Lung (tissue), 12 donors: ENCODE measurements around the gene IL17B. TPM values are rescaled to one million over a fixed set of nuclear protein-coding genes. Genes with fewer than 3 reads are reported as not detected.

Source experiments
- ATAC-seq: fragments of 200-7000 bp; cut with Tn5 transposase; one replicate; pipeline ENCODE4 v1.9.1; 2020; ENCODE audit warnings: moderate number of reproducible peaks; ENCODE audit not compliant: insufficient read depth, low FRiP score
- DNase-seq, 3 donors: peaks; one replicate each; pipeline ENCODE4 v3.0.0-alpha.2; 2013 to 2017
- H3K27ac ChIP-seq, 2 donors: one replicate each; pipeline ENCODE4 v1.5.1; 2013; ENCODE audit warnings: mild to moderate bottlenecking in 2 of 2, moderate library complexity in 2 of 2, control low read depth in 1 of 2, inconsistent platforms in 1 of 2, low read depth in 1 of 2, low read length in 1 of 2
- H3K27me3 ChIP-seq, 3 donors: one replicate each; pipeline ENCODE4 v1.5.1; 2013; ENCODE audit warnings: low read length in 2 of 3; ENCODE audit not compliant: control insufficient read depth in 3 of 3, insufficient read depth in 3 of 3
- H3K36me3 ChIP-seq, 4 donors: one replicate each; pipeline ENCODE4 v1.5.1; 2013; ENCODE audit warnings: low read length in 4 of 4, mild to moderate bottlenecking in 1 of 4, moderate library complexity in 1 of 4; ENCODE audit not compliant: control insufficient read depth in 4 of 4, insufficient read depth in 4 of 4
- H3K4me1 ChIP-seq, 5 donors: one replicate each; pipeline ENCODE4 v1.5.1; 2013; ENCODE audit warnings: low read length in 5 of 5, mild to moderate bottlenecking in 2 of 5, moderate library complexity in 1 of 5; ENCODE audit not compliant: control insufficient read depth in 5 of 5, insufficient read depth in 5 of 5
- H3K4me3 ChIP-seq: one replicate; pipeline ENCODE4 v1.5.1; 2013; ENCODE audit warnings: mild to moderate bottlenecking, control low read depth, moderate library complexity
- H3K9ac ChIP-seq, 2 donors: one replicate each; pipeline ENCODE4 v1.5.1; 2013; ENCODE audit warnings: low read length in 2 of 2, control low read depth in 1 of 2; ENCODE audit not compliant: insufficient read depth in 1 of 2
- H3K9me3 ChIP-seq, 4 donors: one replicate each; pipeline ENCODE4 v1.5.1; 2013; ENCODE audit warnings: low read length in 3 of 4, mild to moderate bottlenecking in 1 of 4, moderate library complexity in 1 of 4; ENCODE audit not compliant: control insufficient read depth in 4 of 4, insufficient read depth in 3 of 4
- WGBS, 2 donors: extraction: QIAGEN DNeasy Blood & Tissue Kit; methylation state at CpG; one replicate each; pipeline ENCODE4 v1.1.7; 2013; 5-methylcytosine and 5-hydroxymethylcytosine counted together
- polyA plus RNA-seq, 2 donors: library from polyadenylated mRNA; stranded (reverse); fragments of 200-250 nt; gene quantifications; one replicate each; pipeline ENCODE4 v1.2.1, GENCODE V29; 2013
- total RNA-seq, 2 donors: library from RNA; depleted of rRNA in 1 of 2; stranded (reverse); fragments of >200 nt in 1 of 2; gene quantifications; one replicate each; pipeline ENCODE4 v1.2.1, GENCODE V29; 2014 to 2021
- TF ChIP-seq, protein P1 (sequence below): IDR thresholded peaks from 2 replicates; pipeline ENCODE4 v1.5.1; 2012; ENCODE audit warnings: mild to moderate bottlenecking; ENCODE audit errors: control extremely low read depth, extremely low read depth
- donor health status: control.
- donor health status: control.
- donor health status: Bipolar disorder and iron deficiency.
- donor health status: healthy.
- donor health status: DM: yes; HTN: yes; CAD: no.

The IL17B gene
- total and polyA plus RNA-seq, 4 donors = 0.26 to 1.3 (median 0.39) TPM

- Histone ChIP-seq H3K9me3 (no peaks in the 10 kb centered on the region), H3K27ac (peak overlapping the region; percentile 86 to 92), H3K36me3 (peaks cover 16 to 31% (median 27%) of the 10 kb centered on the region in 4 donors), H3K4me1 (peaks cover 0 to 18% (median 3%) of the 10 kb centered on the region in 5 donors), H3K27me3 (no peaks in the 10 kb centered on the region), H3K9ac (peak overlapping the region; percentile 50 to 90), H3K4me3 (peak overlapping the region; percentile 93)
- peak; percentile 1 for ATAC-seq
- 0 to 2% methylated on average over 11 of the region's 11 CpGs for whole genome bisulfite sequencing, 2 donors
- DNase-seq = peak in 1 of 3 donors; percentile 34
- TF ChIP-seq, protein P1, sequence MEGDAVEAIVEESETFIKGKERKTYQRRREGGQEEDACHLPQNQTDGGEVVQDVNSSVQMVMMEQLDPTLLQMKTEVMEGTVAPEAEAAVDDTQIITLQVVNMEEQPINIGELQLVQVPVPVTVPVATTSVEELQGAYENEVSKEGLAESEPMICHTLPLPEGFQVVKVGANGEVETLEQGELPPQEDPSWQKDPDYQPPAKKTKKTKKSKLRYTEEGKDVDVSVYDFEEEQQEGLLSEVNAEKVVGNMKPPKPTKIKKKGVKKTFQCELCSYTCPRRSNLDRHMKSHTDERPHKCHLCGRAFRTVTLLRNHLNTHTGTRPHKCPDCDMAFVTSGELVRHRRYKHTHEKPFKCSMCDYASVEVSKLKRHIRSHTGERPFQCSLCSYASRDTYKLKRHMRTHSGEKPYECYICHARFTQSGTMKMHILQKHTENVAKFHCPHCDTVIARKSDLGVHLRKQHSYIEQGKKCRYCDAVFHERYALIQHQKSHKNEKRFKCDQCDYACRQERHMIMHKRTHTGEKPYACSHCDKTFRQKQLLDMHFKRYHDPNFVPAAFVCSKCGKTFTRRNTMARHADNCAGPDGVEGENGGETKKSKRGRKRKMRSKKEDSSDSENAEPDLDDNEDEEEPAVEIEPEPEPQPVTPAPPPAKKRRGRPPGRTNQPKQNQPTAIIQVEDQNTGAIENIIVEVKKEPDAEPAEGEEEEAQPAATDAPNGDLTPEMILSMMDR = no peak
Observed at GRCh38 chr5:149345892-149346222, 33.2 kb downstream of the IL17B start.

- peak within 1 kb of the TSS; percentile 89 to 92 for H3K27ac ChIP-seq
- H3K4me1 ChIP-seq = peaks cover 0 to 18% (median 3%) of the 10 kb centered on the region in 5 donors
- H3K27me3 ChIP-seq = no peaks in the 10 kb centered on the region
- H3K36me3 ChIP-seq = peaks cover 13 to 28% (median 27%) of the 10 kb centered on the region in 4 donors
- peak; percentile 97 for ATAC-seq
- H3K9me3 ChIP-seq = no peaks in the 10 kb centered on the region
- peak within 1 kb of the TSS; percentile 50 to 90 for H3K9ac ChIP-seq
- TF ChIP-seq, protein P1 = no peak
- peak; percentile 97 to 99 (median 98) for DNase-seq
- H3K4me3 ChIP-seq = peak within 1 kb of the TSS; percentile 93
- 1 to 2% methylated on average over 54 of the region's 54 CpGs for WGBS, 2 donors
Observed at GRCh38 chr5:149345147-149345891, 33.8 kb downstream of the IL17B start, which contains the start of gene GRPEL2. TSS of gene GRPEL2 (plus strand) at chr5:149345499. CDS start at chr5:149345540, 41 bp downstream.

- no peak overlapping the region for H3K4me3 ChIP-seq
- H3K36me3 ChIP-seq = peaks cover 5 to 26% (median 18%) of the 10 kb centered on the region in 4 donors
- WGBS, 2 donors = 73 to 85% methylated on average over 2 of the region's 2 CpGs
- ATAC-seq = no peak
- DNase-seq = no peak
- no peaks in the 10 kb centered on the region for H3K9me3 ChIP-seq
- no peaks in the 10 kb centered on the region for H3K27me3 ChIP-seq
- H3K4me1 ChIP-seq = peaks cover 0 to 18% (median 3%) of the 10 kb centered on the region in 5 donors
- TF ChIP-seq, protein P1 = no peak
- H3K27ac ChIP-seq = peak overlapping the region in 1 of 2 donors; percentile 24
- H3K9ac ChIP-seq = no peak overlapping the region
Observed at GRCh38 chr5:149344151-149344550, 34.9 kb downstream of the IL17B start.
